Kidney (tissue), 14 donors: ENCODE results near the gene ALKBH5. TPM values are rescaled to one million over a fixed set of nuclear protein-coding genes. Genes with fewer than 3 reads are reported as not detected.
A peak's percentile ranks its signal among the peaks of the same experiment; 100 is the strongest.

ENCODE experiments used
- DNase-seq, 5 donors: peaks; one replicate each; pipeline ENCODE4 v3.0.0-alpha.2; 2013 to 2020
- FAIRE-seq: peaks from 2 replicates; lab custom pipeline; 2012; peaks lifted over from hg19 to GRCh38; lab: Jason Lieb, UNC
- H3K27ac ChIP-seq, 2 donors: one replicate each; pipeline ENCODE4 v1.7.0; 2013; ENCODE audit warnings: low read depth in 2 of 2, low read length in 2 of 2, inconsistent platforms in 1 of 2
- H3K27me3 ChIP-seq: one replicate; pipeline ENCODE4 v1.7.1; 2013; ENCODE audit warnings: low read length, inconsistent platforms; ENCODE audit not compliant: control insufficient read depth, insufficient read depth
- H3K36me3 ChIP-seq, 3 donors: one replicate each; pipeline versions ENCODE4 v1.7.0 to v1.7.1; 2013; ENCODE audit warnings: low read length in 3 of 3, control low read depth in 1 of 3, inconsistent platforms in 1 of 3; ENCODE audit not compliant: insufficient read depth in 3 of 3, control insufficient read depth in 2 of 3
- H3K4me1 ChIP-seq, 3 donors: one replicate each; pipeline versions ENCODE4 v1.7.0 to v1.7.1; 2013; ENCODE audit warnings: low read length in 3 of 3, inconsistent platforms in 1 of 3, low read depth in 1 of 3; ENCODE audit not compliant: control insufficient read depth in 2 of 3, insufficient read depth in 2 of 3
- H3K4me3 ChIP-seq, 3 donors: one replicate each; pipeline versions ENCODE4 v1.7.0 to v1.8.1; 2013; ENCODE audit warnings: low read length in 3 of 3, control low read depth in 1 of 3, inconsistent platforms in 1 of 3
- H3K9ac ChIP-seq, 3 donors: one replicate each; pipeline versions ENCODE4 v1.7.0 to v1.7.1; 2013; ENCODE audit warnings: low read length in 3 of 3, control low read depth in 1 of 3, inconsistent platforms in 1 of 3
- H3K9me3 ChIP-seq, 3 donors: one replicate each; pipeline versions ENCODE4 v1.7.0 to v1.7.1; 2013; ENCODE audit warnings: low read length in 3 of 3, control low read depth in 1 of 3, inconsistent platforms in 1 of 3; ENCODE audit not compliant: control insufficient read depth in 2 of 3, insufficient read depth in 1 of 3
- CTCF ChIP-seq: IDR thresholded peaks from 3 replicates; pipeline ENCODE4 v1.5.1; 2012; ENCODE audit warnings: mild to moderate bottlenecking, moderate library complexity, borderline replicate concordance; ENCODE audit not compliant: insufficient read depth; ENCODE audit errors: extremely low read depth
- intact Hi-C: fragments of 100-400 bp; cut with DNase I; formaldehyde crosslinking; loops from one replicate; pipeline ENCODE4 v1.11.1; 2022
- polyA plus RNA-seq: library from polyadenylated mRNA; stranded (reverse); fragments of 350-450 nt; fragmentation: Illumina TruSeq; extraction: RNeasy Lipid Tissue Mini Kit (QIAGEN cat#74804); gene quantifications from one replicate; pipeline ENCODE4 v1.2.3, GENCODE V29; 2014; ENCODE audit warnings: low read depth, low replicate concordance; ENCODE audit not compliant: insufficient read depth
- total RNA-seq: library from RNA; stranded (reverse); fragmentation: NEBNext Ultra II Directional; extraction: Animal tissue kit (Norgen Biotek cat#: 25700); gene quantifications from one replicate; pipeline ENCODE4 v1.2.1, GENCODE V29; 2021
- donor health status: control.
- donor health status: control.
- donor health status: control.
- donor health status: control.
- donor health status: control.
- donor health status: DM: yes; HTN: yes; CAD: no.
- donor health status: Normal renal cell carcinoma (clear cell type).

ALKBH5 gene
- total and polyA plus RNA-seq, 2 donors from 2014 or later: 67.1 to 94.4 TPM

DNA sequence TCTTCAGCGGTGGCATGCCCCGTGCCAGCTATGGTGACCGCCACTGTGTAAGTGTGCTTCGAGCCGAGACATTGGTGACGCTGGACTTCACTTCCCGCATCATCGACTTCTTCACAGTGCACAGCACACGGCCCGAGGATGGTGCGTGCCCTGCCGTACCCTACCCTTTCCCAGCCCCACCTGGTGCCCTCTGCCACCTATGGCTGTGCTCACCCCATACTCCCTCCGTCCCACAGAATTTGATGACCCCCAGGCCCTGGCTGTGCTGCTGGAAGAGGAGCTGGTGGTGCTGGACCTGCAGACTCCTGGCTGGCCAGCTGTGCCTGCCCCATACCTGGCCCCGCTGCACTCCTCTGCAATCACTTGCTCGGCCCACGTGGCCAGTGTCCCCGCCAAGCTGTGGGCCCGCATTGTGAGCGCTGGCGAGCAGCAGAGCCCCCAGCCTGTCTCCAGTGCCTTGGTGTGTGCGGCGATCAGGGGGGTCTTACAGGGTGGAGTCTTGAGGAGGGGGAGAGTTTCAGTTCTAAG is 51.3 kb downstream of the ALKBH5 start:
- Histone ChIP-seq H3K9me3 (no peaks in the 10 kb centered on the region), H3K4me1 (no peaks in the 10 kb centered on the region), H3K27ac (no peak overlapping the region), H3K4me3 (no peak overlapping the region), H3K36me3 (peaks cover 0 to 7% (median 3%) of the 10 kb centered on the region in 3 donors), H3K9ac (no peak overlapping the region), H3K27me3 (no peaks in the 10 kb centered on the region)
- intact Hi-C loops: no loop called here
- no peak for DNase-seq
- no peak for TF ChIP-seq CTCF
- FAIRE-seq: no peak

- H3K4me3 ChIP-seq: no peak overlapping the region
- DNase-seq (no peak), FAIRE-seq (no peak)
Observed at GRCh38 chr17:18235743-18236256, 52.2 kb downstream of the ALKBH5 start.

GRCh38 chr17:18236494-18236893 is 52.9 kb downstream of the ALKBH5 start:
- TF ChIP-seq CTCF: no peak
- H3K9me3 ChIP-seq: no peaks in the 10 kb centered on the region
- H3K4me3 ChIP-seq: no peak overlapping the region
- H3K4me1 ChIP-seq: no peaks in the 10 kb centered on the region
- DNase-seq (peak in 1 of 5 donors; percentile 58), FAIRE-seq (no peak)
- H3K27ac ChIP-seq: no peak overlapping the region
- no peaks in the 10 kb centered on the region for H3K27me3 ChIP-seq
- H3K36me3 ChIP-seq: peaks cover 0 to 7% (median 3%) of the 10 kb centered on the region in 3 donors
- H3K9ac ChIP-seq: no peak overlapping the region
- intact Hi-C loops: no loop called here

More at GRCh38 chr17:18235743-18236256, 52.2 kb downstream of the ALKBH5 start:
- Histone ChIP-seq H3K27me3 (no peaks in the 10 kb centered on the region), H3K9ac (no peak overlapping the region), H3K36me3 (peaks cover 0 to 7% (median 3%) of the 10 kb centered on the region in 3 donors), H3K9me3 (no peaks in the 10 kb centered on the region), H3K4me1 (no peaks in the 10 kb centered on the region), H3K27ac (no peak overlapping the region)
- TF ChIP-seq CTCF: no peak
- intact Hi-C loops: no loop called here

- no peaks in the 10 kb centered on the region for H3K9me3 ChIP-seq
- no peak for FAIRE-seq
- peak in 1 of 5 donors; percentile 46 for DNase-seq
- H3K36me3 ChIP-seq: peaks cover 0 to 7% (median 3%) of the 10 kb centered on the region in 3 donors
- no peak overlapping the region for H3K9ac ChIP-seq
- intact Hi-C loops: no loop called here
- no peak for TF ChIP-seq CTCF
- H3K27me3 ChIP-seq: no peaks in the 10 kb centered on the region
- H3K4me1 ChIP-seq: no peaks in the 10 kb centered on the region
- H3K4me3 ChIP-seq: no peak overlapping the region
- H3K27ac ChIP-seq: no peak overlapping the region
Observed at GRCh38 chr17:18237461-18237860, 53.8 kb downstream of the ALKBH5 start.
